Muscle layer of colon (tissue), 2 donors: ENCODE results near the gene INSL3.
"Not testable (repeated sequence)": the region's sequence is repeated elsewhere in the genome, so short reads cannot be mapped to it uniquely, and the experiment has no call there.

Source experiments
- H3K27ac ChIP-seq: one replicate; pipeline ENCODE4 v1.7.0; 2013; ENCODE audit warnings: low read depth, mild to moderate bottlenecking, low read length, moderate library complexity
- H3K27me3 ChIP-seq, 2 donors: one replicate each; pipeline ENCODE4 v1.7.0; 2013; ENCODE audit warnings: low read length in 2 of 2, mild to moderate bottlenecking in 2 of 2; ENCODE audit not compliant: insufficient read depth in 2 of 2, control insufficient read depth in 1 of 2
- H3K36me3 ChIP-seq: one replicate; pipeline ENCODE4 v1.7.0; 2013; ENCODE audit warnings: mild to moderate bottlenecking, low read length; ENCODE audit not compliant: insufficient read depth
- H3K4me1 ChIP-seq: one replicate; pipeline ENCODE4 v1.7.0; 2013; ENCODE audit warnings: mild to moderate bottlenecking, low read length; ENCODE audit not compliant: insufficient read depth
- H3K4me3 ChIP-seq, 2 donors: one replicate each; pipeline ENCODE4 v1.7.0; 2013; ENCODE audit warnings: low read length in 2 of 2, low read depth in 1 of 2, mild to moderate bottlenecking in 1 of 2, moderate library complexity in 1 of 2
- H3K9ac ChIP-seq: one replicate; pipeline ENCODE4 v1.7.0; 2013; ENCODE audit warnings: low read length
- H3K9me3 ChIP-seq: one replicate; pipeline ENCODE4 v1.7.0; 2013; ENCODE audit warnings: mild to moderate bottlenecking, low read length
- donor health status: abdominal sarcoma.
- donor health status: Adenocarcinoma of cecum.

The INSL3 gene

DNA sequence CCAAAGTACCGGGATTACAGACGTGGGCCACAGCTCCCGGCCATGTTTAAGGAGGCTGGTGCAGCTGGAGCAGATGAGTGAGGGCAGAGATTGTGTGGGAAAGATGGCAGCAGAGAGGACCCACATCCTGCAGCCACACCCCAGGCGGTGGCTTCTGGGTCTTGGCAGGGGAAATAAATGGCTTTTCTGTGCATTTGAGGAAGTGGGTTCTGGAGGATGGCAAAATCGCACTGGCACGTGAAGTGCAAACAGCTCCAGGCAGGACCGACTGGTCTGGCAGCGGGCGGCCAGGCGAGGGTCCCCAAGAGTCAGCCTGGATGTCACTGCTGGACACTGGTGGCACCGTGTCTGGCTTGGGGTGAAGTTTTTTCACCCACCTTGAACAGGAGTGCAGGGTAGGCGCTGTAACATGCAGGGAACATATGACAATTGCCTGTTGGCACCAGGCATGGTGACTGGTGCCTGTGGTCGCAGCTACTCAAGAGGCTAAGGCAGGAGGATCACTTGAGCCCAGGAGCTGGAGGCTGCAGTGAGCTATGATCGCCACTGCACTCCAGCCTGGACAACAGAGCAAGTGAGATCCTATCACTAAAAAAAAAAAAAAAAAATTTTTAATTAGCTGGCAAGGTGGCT lies 17.9 kb downstream of the INSL3 start:
- Histone ChIP-seq H3K4me1 (no peaks in the 10 kb centered on the region), H3K9me3 (no peaks in the 10 kb centered on the region), H3K27ac (no peak overlapping the region), H3K4me3 (no peak overlapping the region), H3K27me3 (no peaks in the 10 kb centered on the region), H3K36me3 (no peaks in the 10 kb centered on the region), H3K9ac (no peak overlapping the region)

DNA sequence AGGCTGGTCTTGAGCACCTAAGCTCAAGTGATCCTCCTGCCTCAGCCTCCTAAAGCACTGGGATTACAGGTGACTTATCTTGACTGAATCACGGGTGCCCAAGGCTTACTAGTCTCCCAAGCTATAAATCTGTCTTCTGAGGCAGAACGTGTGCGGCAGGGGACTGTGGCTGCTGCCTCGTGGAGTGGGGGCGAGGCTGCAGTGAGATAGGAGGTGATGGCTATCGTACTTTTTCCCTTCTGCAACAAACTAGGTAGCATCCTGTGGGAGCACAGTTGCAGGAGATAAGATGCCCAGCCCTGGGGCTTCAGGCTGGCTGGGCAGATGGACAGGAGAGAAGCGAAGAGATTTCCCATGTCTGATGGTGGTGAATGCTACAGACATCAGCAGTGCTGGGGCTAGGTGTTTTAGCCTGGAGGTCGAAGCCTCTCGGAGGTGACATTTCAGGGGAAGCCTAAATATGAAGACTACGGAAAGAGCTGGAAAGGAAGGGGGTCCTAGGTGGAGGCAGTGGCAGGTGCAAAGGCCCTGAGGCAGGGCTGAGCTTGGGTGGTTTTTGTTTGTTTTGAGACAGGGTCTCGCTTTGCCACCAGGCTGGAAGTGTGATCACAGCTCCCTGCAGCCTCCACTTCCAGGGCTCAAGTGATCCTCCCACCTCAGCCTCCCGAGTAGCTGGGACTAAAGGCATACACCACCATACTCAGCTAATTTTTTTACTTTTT lies 19.0 kb downstream of the INSL3 start:
- H3K4me3 ChIP-seq: no peak overlapping the region
- no peak overlapping the region for H3K27ac ChIP-seq
- no peaks in the 10 kb centered on the region for H3K27me3 ChIP-seq
- no peaks in the 10 kb centered on the region for H3K36me3 ChIP-seq
- no peaks in the 10 kb centered on the region for H3K9me3 ChIP-seq
- H3K4me1 ChIP-seq: no peaks in the 10 kb centered on the region
- H3K9ac ChIP-seq: no peak overlapping the region

- peaks cover 17 to 29% of the 10 kb centered on the region in 2 donors for H3K27me3 ChIP-seq
- H3K36me3 ChIP-seq, H3K9me3 ChIP-seq, H3K9ac ChIP-seq, H3K27ac ChIP-seq, H3K4me3 ChIP-seq, H3K4me1 ChIP-seq: not testable (repeated sequence)
Measured at GRCh38 chr19:17798599-17798998, 22.7 kb downstream of the INSL3 start.

DNA sequence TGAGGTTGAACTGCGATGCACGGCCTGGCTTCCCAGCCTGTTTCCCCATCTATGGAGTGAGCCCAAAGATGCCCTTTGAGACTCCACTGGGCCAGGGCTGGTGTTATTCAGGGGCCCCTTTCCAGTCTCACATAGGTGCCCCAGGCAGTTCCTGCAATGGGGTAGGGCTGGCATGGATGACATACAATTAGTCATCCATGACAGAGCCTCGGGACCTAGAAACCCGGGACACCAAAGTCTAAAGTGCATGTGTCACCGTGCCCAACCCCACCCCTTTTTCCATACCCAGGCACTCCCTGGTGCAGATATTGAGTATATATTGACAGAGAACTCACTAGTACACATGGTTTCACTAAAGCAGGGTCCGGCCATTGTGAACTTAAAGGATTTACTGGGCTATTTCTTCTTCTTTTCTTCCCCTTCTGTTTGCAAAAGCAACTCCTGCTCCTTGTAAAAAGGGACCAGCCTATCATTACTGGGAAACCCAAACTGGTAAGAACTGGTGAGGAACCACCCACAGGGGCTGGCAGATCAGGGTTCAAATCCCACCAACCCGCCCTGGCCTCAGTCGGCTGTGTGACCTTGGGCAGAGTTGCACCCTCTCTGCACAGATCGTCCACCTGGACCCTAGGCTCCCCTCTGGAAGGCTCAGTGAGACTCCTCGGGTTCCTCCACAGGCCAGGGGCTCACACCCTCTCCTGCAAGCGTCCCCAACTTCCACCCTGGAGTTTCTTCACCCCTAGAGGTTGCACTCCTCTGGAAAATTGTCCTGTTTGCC lies 23.7 kb downstream of the INSL3 start:
- Histone ChIP-seq H3K27ac (no peak overlapping the region), H3K4me1 (no peaks in the 10 kb centered on the region), H3K36me3 (no peaks in the 10 kb centered on the region), H3K27me3 (peaks cover 18 to 33% of the 10 kb centered on the region in 2 donors), H3K9me3 (no peaks in the 10 kb centered on the region), H3K9ac (no peak overlapping the region), H3K4me3 (no peak overlapping the region)

DNA sequence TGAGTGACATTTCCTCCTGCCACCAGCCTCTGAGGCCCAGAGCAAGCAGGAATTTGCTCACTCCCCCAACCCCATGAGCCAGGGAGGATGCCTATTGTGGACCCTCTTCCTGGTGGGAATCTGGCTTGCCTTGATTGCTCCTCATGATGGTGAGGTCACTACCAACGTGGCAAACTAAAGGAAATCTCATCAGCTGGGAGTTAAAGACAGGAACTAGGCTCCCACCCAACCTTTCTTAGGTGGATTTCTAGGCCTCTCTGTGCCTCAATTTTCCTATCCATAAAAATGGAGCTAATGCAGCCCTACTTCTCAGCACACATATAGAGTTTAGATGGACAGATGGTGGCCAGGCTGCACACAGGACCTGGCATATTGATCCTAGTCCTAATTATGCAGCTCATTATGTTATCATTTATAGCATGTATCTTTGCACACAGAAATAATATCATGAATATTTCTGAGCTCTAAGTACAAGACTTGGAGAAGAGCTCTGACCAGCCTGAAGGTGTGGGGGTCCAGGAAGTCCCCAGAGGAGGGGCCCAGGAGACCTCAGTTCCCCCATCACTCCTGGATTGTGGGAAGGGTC lies 24.4 kb downstream of the INSL3 start:
- Histone ChIP-seq H3K27me3 (peaks cover 18 to 33% of the 10 kb centered on the region in 2 donors), H3K4me3 (no peak overlapping the region), H3K9me3 (no peaks in the 10 kb centered on the region), H3K36me3 (no peaks in the 10 kb centered on the region), H3K4me1 (no peaks in the 10 kb centered on the region), H3K9ac (no peak overlapping the region), H3K27ac (no peak overlapping the region)

DNA sequence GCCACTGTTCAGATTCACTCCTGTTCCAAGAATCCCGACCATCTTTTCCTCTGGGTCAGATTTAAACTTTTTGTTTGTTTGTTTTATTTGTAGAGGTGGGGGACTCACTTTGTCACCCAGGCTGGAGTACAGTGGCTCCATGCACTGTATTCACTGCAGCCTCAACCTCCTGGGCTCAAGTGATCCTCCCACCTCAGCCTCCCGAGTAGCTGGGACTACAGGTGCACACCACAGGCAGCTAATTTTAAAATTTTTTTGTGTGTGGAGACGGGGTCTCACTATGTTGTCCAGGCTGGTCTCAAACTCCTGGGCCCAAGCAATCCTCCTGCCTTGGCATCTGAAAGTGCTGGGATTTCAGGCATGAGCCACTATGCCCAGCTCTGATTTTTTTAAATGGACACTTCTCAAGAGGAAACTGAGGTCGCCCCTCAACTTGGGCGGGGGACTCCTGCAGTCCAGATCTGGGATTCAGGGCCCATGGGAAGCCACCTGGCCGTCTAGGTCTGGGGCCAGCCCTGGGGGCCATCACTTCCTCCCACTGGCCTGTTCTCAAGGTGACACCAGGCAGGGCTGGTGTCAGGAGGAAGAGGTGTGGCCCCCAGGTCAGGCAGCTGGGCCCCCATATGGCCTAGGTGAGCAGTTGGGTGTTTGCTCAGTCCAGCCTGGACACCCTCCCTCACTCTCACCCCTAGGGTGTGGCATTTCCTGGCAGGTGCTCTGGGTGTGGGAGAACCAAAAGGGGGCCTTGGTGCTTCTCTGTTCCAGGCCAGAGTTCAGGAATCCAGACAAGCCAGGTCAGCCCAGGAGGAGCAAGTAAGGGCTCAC lies 25.1 kb downstream of the INSL3 start:
- peaks cover 18 to 33% of the 10 kb centered on the region in 2 donors for H3K27me3 ChIP-seq
- no peaks in the 10 kb centered on the region for H3K9me3 ChIP-seq
- H3K4me3 ChIP-seq: no peak overlapping the region
- H3K4me1 ChIP-seq: no peaks in the 10 kb centered on the region
- no peak overlapping the region for H3K9ac ChIP-seq
- H3K36me3 ChIP-seq: no peaks in the 10 kb centered on the region
- H3K27ac ChIP-seq: no peak overlapping the region

- Histone ChIP-seq H3K36me3 (no peaks in the 10 kb centered on the region), H3K9ac (no peak overlapping the region), H3K27me3 (peaks cover 18 to 33% of the 10 kb centered on the region in 2 donors), H3K9me3 (no peaks in the 10 kb centered on the region), H3K4me1 (no peaks in the 10 kb centered on the region), H3K4me3 (no peak overlapping the region), H3K27ac (no peak overlapping the region)
Measured at GRCh38 chr19:17795495-17795856, 25.8 kb downstream of the INSL3 start.

GRCh38 chr19:17794731-17795494 lies 26.4 kb downstream of the INSL3 start, which contains the start of gene B3GNT3:
Gene B3GNT3 (plus strand): TSS chr19:17795138. CDS start chr19:17807808, 12,670 bp downstream.
- no peak within 1 kb of the TSS for H3K27ac ChIP-seq
- no peaks in the 10 kb centered on the region for H3K36me3 ChIP-seq
- no peaks in the 10 kb centered on the region for H3K9me3 ChIP-seq
- H3K27me3 ChIP-seq: peaks cover 18 to 33% of the 10 kb centered on the region in 2 donors
- no peak within 1 kb of the TSS for H3K9ac ChIP-seq
- no peaks in the 10 kb centered on the region for H3K4me1 ChIP-seq
- H3K4me3 ChIP-seq: no peak within 1 kb of the TSS

GRCh38 chr19:17794412-17794730 lies 26.9 kb downstream of the INSL3 start:
- H3K27ac ChIP-seq: no peak overlapping the region
- H3K9ac ChIP-seq: no peak overlapping the region
- no peak overlapping the region for H3K4me3 ChIP-seq
- H3K36me3 ChIP-seq: no peaks in the 10 kb centered on the region
- H3K9me3 ChIP-seq: no peaks in the 10 kb centered on the region
- H3K27me3 ChIP-seq: peaks cover 18 to 33% of the 10 kb centered on the region in 2 donors
- H3K4me1 ChIP-seq: no peaks in the 10 kb centered on the region

GRCh38 chr19:17790059-17790780 lies 31.1 kb downstream of the INSL3 start:
- no peaks in the 10 kb centered on the region for H3K4me1 ChIP-seq
- peaks cover 12 to 18% of the 10 kb centered on the region in 2 donors for H3K27me3 ChIP-seq
- H3K9me3 ChIP-seq: no peaks in the 10 kb centered on the region
- no peak overlapping the region for H3K9ac ChIP-seq
- H3K36me3 ChIP-seq: no peaks in the 10 kb centered on the region
- H3K4me3 ChIP-seq: no peak overlapping the region
- no peak overlapping the region for H3K27ac ChIP-seq
